ENCODE results near the gene MAML3. TPM values are rescaled to one million over a fixed set of nuclear protein-coding genes. Genes with fewer than 3 reads are reported as not detected.

Gene MAML3
- 17.2 TPM for polyA plus RNA-seq (ENCODE audit: insufficient read length)
- long read RNA-seq, donor 1, partial matches to known transcripts = 13 of 13 reads
- long read RNA-seq, donor 1, other reads (novel, unspliced or antisense) = 0 of 13 reads
- long read RNA-seq, donor 2 = 0 reads
- long read RNA-seq, donor 3, full-length matches to known transcripts = 1 of 1 reads
- long read RNA-seq, donor 3, partial matches to known transcripts = 0 of 1 reads
- long read RNA-seq, donor 3, other reads (novel, unspliced or antisense) = 0 of 1 reads
- long read RNA-seq, donor 4 = 0 reads
- long read RNA-seq, donor 5, full-length matches to known transcripts = 1 of 6 reads
- long read RNA-seq, donor 5, partial matches to known transcripts = 5 of 6 reads
- long read RNA-seq, donor 5, other reads (novel, unspliced or antisense) = 0 of 6 reads
- long read RNA-seq, donor 6, full-length matches to known transcripts = 1 of 13 reads
- long read RNA-seq, donor 6, partial matches to known transcripts = 12 of 13 reads
- long read RNA-seq, donor 6, other reads (novel, unspliced or antisense) = 0 of 13 reads
- long read RNA-seq, donor 7 = 0 reads
- long read RNA-seq, donor 8 = 0 reads

DNA sequence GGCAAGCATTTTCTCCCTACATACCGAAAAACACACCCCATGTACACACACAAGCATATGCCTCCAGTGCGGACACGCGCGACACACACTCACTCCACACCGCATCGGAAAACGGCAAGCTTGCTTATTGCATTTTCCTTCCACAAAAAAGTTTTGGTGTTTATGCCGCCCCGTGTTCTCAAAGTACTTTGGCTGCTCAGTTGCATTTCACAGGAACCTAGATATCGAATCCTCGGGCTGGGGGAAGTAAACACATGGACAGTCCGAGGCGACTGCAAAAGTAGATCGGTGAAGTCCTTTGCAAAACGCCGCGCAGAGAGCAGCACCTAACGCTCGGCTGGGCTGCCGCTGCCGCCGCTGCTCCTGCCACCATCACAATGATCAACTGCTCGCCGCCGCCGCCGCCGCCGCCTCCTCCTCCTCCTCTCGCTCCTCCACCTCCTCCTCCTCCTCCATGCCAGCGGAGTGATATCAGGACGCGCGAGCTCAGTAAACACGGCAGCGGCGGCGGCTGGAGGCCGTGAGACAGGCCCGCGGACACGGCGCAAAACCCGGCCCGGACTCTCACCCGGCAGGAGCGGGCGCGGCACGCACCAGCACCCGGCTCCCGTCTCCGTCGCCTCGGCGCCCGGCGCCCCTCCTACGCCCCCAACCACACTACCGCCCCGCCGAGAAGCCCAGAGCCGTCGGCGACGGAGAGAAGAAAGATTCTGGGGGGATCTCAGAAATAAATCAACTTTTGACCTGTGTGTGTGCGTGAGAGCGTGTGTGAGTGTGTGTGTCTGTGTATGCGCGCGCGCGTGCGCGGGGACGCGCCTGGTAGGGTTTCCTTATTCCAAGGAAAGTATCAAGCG is at the start of gene MAML3:
Gene MAML3 (minus strand): TSS at position 467 of the 854 bp plus-strand sequence. CDS start 857 bp downstream, outside the sequence.
- peak; percentile 95 for DNase-seq

DNA sequence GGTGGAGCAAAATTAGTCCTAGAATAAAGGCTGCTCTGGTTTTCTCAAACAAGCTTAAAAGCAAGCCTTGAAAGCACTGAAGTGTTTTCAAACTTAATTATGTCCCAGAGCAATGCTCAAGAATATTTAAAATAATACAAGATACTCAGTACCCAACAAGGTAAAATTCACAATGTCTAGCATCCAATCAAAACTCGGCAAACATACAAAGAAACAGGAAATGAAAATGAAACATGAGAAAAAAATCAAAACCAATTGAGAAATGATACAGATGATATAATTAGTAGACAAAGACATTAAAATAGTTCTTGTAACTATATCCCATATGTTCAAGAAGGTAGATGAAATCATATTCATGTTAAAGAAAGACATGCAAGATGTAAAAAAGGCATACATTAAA is 45.0 kb upstream of the MAML3 start:
- no peak for DNase-seq

DNA sequence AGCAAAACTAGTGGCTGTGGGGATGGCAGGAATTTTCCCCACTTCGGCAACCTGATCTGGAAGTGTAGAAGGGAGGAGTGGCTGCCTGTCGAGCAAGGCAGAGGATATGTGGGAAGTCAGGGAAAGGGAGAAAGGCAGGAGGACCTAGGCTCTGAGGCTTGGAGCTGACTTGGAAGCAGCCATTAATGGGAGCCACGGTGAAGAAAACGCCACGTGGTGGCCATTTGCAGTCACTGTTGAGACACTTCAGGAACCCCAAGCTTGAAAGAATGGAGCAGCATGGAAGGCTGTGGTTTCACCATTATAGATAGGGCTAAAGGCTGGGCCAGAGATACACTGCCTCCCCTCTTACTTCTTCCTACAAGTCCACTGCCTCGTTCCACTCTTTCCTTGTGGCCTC is 41.8 kb upstream of the MAML3 start:
- no peak for DNase-seq

DNA sequence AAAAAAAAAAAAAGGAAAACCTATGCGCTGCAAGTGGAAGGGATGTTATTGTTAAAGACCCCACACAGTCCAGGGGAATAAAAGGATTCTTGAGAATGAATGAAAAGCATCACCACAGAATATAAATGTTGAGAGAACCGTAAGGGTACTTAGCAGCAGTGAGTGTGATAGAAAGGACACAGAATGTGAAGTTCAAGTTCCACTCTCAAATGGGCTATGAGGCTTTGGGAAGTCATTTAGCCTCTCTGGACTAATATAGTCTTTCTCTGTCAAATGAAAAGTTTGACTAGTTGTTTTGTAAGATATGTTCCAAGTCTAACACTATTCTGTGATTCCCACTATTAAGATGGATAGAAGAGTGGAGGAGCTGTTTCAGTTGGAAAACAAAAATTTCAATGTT is 35.8 kb upstream of the MAML3 start:
- no peak for DNase-seq

DNA sequence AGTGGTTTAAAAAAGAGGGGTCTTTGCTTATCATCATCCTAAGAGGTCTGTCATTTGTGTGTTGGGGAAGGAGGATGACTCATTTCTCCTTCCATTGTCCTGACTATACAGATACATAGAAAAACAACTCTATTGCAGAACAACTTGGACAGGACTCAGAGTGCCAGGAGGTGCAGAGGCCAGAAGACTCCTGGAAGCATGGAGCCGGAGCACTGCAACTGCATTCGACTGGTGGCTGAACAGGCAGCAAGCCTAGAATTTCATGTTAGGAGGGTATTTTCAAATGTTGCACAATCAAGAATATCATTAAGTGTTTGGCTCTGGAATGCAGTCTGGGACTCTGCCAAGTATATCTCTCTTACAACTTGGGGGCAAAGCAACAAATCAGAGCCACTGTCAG is 35.0 kb upstream of the MAML3 start:
- DNase-seq = peak; percentile 1

DNA sequence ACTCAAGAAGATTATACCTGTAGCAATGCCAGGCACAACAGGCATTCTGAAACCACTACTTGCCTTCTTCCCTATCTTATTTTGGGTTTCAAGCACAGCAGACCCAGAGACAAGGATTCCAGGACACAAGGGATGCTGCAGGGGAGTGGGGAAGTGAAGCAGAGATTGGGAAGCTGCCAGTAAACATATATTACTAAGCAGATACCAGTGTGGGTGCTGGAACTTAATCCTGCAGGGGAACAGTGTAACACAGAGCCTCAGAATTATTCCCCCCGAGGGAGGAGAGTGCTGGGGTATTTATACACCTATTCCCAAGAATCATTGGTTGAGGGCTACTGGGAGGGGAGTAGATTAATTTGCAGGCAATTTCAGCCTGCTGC is 33.3 kb upstream of the MAML3 start:
- no peak for DNase-seq

DNA sequence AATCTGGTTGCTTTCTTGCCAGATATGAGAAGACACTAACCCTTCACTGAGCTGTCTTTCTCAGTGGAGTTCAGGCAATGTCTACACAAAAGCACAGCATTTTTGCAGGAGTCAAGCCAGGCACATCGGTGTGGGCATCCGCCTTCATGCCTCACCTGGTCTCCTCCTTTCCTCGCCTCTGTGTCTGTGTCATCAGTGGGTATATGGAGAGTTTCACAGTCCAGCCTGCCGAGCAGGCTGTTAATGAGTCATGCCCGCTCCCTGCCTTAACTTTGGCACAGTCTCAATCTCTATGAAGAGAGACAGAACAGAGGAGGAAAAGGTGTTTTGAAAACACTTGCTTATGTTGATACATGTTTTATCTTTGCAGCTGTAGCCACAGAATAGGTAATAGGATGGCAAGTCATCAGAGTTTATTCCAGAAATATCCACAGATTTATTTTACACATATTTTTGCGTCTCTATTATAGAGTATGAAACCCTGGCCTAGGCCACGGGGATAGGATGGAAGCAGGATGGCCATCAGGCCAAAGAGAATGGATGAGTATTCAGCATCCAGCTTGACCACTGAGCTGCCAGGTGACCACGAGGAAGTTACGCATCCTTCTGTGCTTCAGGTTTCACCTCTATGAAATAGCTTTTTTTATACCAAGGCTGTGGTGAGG is 32.8 kb upstream of the MAML3 start:
- DNase-seq = no peak

DNA sequence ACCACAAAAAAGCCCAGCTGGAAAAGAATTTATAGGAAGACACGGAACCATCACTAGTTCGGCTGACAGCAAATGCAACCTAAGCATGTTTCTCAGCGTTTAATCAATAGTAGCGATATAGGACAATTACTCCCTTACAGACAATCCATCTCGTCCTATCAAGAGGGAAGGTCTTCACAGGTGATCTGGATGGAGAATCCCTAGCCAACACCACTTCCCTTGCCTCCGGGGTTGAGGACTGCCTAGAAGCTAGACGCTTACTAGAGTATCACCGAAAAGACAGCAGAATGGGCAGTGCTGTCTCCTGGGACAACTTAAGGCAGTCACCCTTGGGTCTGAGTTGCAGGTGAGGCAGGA is 32.1 kb upstream of the MAML3 start:
- DNase-seq = no peak

DNA sequence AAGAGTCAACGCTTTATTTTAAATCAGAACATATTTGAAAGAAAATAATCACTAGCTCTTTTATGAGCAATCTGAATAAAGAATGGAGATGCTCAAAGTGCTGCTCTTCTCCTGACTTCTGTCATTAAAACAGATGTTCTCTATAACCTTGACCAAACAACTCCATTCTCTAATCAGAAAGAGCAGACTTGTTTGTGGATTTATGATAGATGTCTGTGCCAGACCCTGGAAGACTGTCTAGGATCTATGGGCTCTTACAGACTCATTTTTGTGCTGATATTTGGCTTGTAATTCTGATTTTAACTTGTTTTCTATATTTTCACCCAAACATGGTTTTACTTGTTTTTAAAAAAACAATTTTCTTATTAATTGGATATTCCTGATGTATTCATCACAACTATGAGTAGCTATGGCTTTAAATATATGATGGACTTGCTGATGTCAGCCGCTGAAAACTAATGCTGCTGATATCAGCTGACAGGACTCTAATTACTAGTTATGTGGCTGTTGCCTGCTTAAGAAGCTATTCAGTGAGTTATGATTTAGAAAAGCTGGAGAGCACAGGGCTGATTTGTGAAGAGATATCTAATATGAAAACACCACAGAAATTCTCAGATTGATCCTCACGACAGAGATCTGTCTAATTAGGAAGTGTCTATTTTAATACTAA is 31.6 kb upstream of the MAML3 start:
- DNase-seq = no peak

DNA sequence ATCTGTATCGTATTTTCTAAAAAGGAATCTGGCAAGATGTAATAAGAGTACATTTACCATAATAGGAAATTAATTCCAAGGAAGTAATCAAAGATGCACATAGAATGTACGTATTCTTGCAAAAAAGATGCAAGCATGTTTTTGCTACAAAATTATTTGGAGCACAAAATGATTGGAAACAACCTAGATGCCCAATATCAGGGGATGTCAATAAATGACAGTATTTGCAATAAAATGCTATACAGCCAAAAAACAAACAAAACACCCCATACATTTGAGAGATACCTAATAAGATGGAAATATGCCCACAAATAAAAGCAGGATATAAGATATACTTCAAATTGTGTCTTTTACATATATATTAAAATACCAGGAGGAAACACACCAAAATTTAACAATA is 29.3 kb upstream of the MAML3 start:
- DNase-seq = no peak

DNA sequence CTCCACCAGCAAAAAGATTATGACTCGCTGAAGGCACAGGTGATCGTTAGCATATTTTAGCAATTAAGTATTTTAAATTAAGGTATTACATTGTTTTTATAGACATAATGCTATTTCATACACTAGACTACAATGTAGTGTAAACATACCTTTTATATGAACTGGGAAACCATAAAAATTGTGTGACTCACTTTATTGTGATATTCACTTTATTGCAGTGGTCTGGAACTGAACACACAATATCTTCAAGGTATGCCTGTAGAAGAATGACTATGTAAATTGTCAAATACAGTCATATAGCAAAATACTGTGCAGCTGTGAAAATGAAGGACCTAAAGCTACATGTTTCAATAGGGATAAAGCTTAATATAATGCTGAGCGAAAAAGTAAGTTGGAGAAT is 26.6 kb upstream of the MAML3 start:
- DNase-seq = no peak

DNA sequence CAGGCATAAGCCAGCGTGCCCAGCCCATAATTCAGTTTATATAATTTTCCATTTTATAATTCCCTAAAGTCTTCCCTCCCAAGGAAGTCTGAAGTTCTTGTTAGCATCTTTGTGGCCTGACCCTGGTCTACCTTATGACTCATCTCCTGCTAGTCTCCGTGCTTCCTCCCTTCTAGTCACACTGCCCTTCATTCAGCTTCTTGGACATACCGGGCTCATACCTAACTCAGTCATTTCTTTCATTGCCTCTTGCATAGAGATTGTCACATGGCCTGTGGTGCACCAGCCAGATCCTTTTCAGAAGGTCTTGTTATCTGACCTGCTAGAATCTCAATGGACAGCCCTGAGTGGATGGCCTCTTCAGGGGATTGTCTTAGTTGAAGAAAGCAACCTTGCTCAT is 22.8 kb upstream of the MAML3 start:
- DNase-seq = no peak

DNA sequence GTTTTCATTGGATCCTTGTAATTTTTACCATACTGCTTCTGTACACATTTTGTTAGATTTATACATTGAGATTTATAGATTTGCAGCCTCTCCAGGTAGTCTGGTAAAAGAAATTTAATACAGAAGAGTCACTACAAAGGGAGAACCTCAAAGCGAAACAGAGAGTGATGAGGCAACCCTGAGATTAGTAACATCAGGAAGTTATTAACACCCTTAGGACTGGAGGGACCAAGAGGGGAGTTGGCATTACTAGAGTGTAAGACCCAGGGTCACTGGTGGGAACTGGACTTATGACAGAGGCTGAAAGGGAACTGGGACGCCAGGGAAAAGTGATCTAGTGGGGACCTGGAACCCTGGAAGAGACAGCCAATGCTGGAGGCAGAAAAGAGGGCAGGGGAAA is 20.6 kb upstream of the MAML3 start:
- DNase-seq = no peak

DNA sequence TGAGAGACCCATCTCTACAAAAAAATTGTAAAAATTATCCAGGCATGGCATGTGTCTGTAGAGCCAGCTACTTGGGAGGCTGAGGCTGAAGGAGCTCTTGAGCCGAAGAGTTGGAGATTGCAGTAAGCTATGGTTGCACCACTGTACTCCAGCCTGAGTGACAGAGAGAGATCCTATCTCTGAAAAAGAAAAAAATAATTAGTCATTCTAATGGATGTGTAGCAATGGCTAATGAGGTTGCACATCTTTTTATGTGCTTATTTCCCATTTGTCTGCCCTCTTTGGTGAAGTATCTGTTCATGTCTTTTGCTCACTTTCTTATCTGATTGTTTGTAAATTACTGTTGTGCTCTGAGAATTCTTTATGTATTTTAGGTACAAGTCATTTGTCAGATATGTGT is 19.0 kb upstream of the MAML3 start:
- no peak for DNase-seq

DNA sequence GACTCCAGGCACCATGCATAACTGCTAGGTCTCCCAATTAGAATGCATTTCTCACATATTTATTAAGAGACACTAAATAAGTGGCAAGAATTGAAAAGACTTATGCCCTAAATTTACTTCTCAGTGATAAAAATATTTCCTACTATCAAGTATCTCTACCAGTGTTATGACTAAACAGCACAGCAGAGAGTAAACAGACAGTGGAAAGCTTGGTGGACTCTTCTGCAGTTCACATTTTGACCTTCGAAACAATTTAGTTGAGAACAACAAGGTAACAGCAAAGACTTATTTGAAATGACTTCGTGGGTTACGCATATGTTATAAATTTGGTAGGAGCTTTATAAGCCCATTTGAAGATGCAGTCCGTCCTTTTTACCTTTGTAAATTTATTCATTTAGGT is 16.3 kb upstream of the MAML3 start:
- DNase-seq = no peak

DNA sequence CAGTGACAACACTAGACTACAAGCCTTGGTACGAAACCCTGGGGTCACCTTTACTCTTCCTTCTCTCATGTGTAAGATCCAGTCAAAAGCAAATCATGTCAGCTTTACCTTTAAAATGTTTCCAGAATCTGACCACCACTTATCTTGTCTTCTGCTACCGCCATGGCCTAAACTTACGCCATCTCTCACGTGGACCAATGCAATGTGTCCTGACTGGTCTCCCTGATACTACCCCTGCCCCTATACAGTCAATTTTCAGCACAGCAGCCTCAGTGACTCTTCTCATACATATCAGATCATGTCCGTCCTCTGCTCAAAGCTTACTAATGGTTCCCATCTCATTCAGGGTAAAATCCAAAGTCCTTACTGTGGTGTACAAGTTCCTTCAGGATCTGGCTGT is 15.0 kb upstream of the MAML3 start:
- DNase-seq = no peak

DNA sequence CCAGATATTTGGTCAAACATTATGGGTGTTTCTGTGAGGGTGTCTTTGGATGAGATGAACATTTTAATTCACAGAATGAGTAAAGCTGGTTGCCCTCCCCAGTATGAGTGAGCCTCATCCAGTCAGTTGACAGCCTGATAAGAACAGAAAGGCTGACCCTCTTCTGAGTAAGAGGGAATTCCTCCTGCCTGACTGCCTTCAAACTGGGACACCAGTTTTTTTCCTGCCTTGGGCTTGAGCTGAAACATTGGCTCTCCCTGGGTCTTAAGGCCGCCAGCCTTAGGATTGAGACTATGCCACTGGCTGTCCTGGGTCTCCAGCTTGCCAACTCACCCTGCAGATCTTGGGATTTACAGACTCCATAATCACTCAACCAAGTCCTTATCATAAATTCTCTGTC is 14.5 kb upstream of the MAML3 start:
- no peak for DNase-seq

DNA sequence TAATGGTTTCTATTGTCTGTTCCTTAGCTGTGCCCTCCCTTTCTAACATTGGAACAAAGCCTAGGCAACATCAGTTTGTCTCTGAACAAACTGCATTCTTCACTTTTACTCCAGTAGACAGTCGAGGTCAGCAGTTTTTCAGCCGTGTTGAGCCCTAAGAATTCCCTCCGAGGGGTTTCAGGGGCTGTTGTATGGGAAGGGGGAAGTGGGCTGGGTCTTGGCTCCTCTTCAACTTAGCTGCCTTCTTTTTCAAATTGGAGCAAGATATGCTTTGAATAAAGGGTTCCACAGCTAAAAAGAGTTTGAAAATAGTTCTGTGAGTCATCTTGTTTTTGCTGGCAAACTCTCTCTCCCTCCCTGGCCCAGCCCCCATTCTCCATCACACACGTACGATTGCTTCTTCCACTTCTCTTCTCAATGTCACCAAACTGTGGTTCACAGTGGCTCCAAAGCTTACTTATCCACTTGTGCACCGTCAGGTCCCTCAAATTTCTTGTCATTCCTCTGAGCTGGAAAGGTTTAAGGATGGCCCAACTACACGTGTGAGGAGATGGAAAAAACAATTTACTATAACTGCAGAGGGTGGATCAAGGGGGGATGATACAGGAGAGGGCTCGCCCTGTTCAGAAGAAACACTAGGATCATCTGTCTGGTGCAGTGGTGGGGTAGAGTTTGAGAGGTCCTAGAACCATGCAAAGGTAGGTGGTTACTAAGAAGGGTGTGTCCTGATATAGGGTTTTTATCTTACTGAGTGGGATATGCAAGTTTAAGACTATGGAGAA is 9.2 kb upstream of the MAML3 start:
- DNase-seq = no peak

DNA sequence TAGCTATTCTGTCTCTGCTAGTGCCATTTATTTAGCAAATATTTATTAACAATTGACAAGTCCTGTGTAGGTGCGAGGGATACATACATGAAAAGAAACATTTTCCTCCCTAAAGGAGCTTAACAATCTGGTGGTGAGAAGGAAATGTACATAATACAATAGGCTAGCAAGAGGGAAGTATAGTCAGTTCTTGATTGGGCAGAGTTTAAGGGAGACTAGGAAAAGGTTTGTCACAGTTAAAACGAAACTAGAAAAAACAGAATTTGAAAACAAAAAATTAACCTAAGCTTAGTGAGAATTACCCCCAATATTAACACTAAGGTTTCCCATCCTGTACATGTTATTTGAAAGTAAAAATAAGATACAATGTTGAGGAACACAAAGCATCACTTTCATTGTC is 8.6 kb upstream of the MAML3 start:
- DNase-seq = no peak

DNA sequence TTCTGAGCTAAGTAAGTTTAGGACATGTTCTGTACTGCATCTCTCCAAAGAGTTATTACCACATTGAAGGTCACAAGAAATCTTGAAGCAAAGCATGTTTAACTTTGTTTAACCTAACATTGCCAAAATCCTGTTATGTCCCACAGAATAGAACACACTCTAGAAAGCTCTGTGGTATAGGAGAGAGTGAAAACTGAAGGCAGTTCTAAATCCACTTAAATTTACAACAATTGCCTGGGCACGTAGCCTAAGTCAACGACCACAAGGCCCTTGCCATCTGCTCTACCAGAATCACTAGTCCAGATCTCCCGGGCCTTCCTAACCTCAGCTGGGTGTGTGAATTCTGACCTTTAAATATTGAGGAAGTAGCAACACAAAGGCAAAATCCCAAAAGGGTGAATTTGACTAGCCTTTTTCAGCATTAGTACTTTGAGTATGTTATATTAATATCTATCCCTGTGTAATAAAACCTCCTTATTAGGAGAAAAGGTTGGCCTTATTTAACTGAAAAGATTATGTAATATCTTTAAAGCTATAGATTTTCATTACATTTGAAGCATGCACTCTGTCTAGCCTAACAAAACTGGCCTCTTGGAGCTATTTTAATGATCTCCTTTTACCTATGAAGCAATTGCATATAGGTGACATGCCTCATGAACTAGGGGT is 4.5 kb upstream of the MAML3 start:
- no peak for DNase-seq

DNA sequence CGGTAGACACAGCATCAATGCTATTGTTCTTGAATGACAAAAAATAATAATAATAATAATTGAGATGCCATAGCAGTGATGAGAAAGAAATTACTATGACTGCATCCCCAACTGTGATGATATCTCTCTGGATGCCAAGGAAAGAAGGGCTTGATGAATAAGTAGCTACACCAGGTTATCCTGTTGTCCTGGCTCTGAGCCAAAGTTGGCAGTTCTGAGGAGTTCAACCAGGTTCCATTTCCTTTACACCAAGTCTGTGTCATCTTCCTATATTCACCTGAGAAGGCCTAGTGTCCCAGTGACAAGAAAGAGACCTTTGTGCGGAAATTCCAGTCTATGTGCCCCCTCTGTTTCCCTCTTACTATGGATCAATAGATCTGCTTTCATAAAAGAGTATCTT is 3.4 kb upstream of the MAML3 start:
- DNase-seq = no peak

All from left kidney (tissue), 8 donors.